GM13976 (cell line): ENCODE data around the gene PRKAR1B.

Experiments used
- DNase-seq: peaks from one replicate; pipeline ENCODE4 v3.0.0; 2012; ENCODE audit warnings: low spot score
- CTCF ChIP-seq: IDR thresholded peaks from 2 replicates; pipeline ENCODE4 v1.5.1; 2012; ENCODE audit warnings: borderline replicate concordance, mild to moderate bottlenecking; ENCODE audit not compliant: insufficient read depth; ENCODE audit errors: extremely low read depth, missing control alignments, control extremely low read depth
- in situ Hi-C: fragments of 300-500 bp; cut with MboI; formaldehyde crosslinking; loops from one replicate; pipeline ENCODE4 v1.12.0; 2022; ENCODE audit warnings: low sequenced_read_pairs, mixed read lengths, inconsistent platforms; ENCODE audit not compliant: unreplicated experiment

Gene PRKAR1B

DNA sequence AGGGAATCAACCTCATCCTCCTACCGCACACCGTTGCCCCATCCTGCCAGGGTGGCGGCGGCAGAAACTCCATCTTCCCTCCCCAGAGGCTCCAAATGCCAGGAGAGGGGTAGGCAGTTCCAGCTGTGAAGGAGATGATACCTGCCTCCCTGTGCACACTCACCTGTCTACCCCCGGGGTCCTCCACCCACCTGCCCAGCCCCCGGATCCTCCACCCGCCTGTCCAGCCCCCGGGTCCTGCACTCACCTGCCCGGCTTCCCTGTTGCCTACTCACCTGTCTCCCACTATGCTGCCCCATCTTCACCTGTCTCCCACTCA, 14.0 kb downstream of the PRKAR1B start:
- in situ Hi-C loops, result no loop called here
- TF ChIP-seq CTCF, result no peak

GRCh38 chr7:712381-713138, 14.5 kb downstream of the PRKAR1B start:
- TF ChIP-seq CTCF, result no peak
- in situ Hi-C loops, result no loop called here
- DNase-seq, result peak; percentile 67

More for the DNA sequence above, 14.0 kb downstream of the PRKAR1B start:
- no peak for DNase-seq

GRCh38 chr7:711922-712380, 15.1 kb downstream of the PRKAR1B start:
- no peak for DNase-seq
- in situ Hi-C loops, result no loop called here

GRCh38 chr7:711093-711921, 15.8 kb downstream of the PRKAR1B start:
- in situ Hi-C loops, result no loop called here
- no peak for DNase-seq
- TF ChIP-seq CTCF, result no peak

More at GRCh38 chr7:711922-712380, 15.1 kb downstream of the PRKAR1B start:
- TF ChIP-seq CTCF, result no peak

DNA sequence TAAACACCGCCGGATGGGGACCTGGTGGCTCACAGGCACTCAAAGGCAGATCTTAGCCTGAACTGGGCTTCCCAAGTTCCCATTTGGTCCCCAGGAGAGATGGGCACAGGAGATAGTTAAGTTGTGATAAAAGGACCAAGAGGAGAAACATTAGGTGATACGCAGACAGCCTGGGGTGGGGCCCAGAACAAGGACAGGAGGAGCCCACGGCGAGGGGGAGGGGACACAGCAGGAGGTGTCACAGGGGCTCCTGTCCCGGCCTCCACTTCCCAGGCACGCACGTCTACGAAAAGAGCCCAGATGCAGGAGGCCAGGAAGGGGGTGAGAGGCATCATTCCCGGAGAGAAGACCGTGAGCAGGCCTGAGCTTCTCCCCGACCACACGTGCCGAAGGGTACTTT, 16.9 kb downstream of the PRKAR1B start:
- in situ Hi-C loops, result no loop called here
- no peak for DNase-seq
- no peak for TF ChIP-seq CTCF

DNA sequence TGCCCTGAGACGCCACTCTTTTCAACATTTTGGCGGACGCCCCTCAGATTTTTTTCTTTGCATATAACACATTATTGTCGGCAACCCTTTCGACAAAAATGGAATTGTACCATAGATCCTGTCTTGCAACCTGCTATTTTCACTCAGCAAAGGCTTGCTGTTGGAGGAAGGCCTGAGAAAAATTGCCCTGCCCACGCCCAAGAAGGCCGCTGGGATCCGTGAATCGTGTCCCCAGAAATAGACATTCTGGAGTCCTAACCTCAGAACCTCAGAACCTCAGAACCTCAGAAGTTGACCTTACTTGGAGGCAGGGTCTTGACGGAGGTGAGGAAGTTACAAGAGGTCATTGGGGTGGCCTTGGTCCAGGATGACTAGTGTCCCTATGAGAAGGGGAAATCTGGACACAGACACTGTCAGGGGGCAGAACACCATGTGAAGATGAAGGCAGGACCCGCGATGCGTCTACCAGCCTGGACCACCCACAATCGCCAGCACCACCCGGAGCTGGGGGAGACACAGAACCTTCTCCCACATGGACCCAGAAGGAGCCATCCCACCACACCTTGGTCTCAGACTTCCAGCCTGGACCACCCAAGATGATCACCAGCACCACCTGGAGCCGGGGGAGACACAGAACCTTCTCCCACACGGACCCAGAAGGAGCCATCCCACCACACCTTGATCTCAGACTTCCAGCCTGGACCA, 19.6 kb downstream of the PRKAR1B start:
- DNase-seq, result no peak
- in situ Hi-C loops, result no loop called here
- TF ChIP-seq CTCF, result no peak
